HG03469 (cell line): ENCODE results near the gene CRYBA4.
A peak's percentile ranks its signal among the peaks of the same experiment; 100 is the strongest.
"Not testable (repeated sequence)": the region's sequence is repeated elsewhere in the genome, so short reads cannot be mapped to it uniquely, and the experiment has no call there.

Experiments
- ATAC-seq: cut with Tn5 transposase; IDR thresholded peaks from one replicate; pipeline ENCODE4 v1.9.1; 2021; ENCODE audit warnings: mild to moderate bottlenecking, moderate library complexity, moderate number of reproducible peaks; ENCODE audit not compliant: unreplicated experiment

CRYBA4 gene

DNA sequence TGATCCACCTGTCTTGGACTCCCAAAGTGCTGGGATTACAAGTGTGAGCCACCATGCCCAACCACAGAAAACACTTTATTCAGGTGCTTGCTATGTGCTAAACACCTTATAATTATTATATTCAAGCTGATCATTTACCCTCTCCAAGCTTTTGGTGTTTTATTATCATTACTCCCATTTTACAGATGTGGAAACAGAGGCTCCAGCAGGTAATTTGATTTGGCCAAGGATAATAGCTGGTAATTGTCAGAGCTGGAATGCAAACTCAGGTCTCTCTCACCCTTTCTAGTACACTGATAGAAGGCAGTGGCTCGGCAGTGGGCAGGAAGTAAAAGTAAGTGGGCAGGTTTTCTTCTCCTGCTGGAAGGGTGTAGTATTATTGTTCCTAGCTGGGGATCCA lies 28.0 kb upstream of the CRYBA4 start:
- no peak for ATAC-seq

DNA sequence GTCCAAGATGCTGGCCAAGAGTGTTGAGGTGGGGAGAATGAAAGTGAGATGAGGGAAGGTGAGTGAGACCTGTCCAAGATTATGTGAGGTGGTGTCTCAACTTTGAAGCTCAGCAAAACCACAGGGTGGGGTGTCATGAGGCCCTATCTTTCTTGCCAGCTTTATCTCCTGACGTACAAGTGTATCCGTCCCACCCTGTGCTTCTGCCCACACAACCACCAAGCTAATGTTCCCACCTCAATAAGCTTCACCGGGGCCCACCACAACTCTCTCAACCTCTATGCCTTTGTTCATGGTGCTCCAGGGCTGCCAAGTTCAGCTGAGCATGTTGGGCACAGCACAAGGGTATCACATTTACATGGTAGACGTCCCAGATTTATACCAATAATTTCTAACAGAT lies 24.7 kb upstream of the CRYBA4 start:
- no peak for ATAC-seq

DNA sequence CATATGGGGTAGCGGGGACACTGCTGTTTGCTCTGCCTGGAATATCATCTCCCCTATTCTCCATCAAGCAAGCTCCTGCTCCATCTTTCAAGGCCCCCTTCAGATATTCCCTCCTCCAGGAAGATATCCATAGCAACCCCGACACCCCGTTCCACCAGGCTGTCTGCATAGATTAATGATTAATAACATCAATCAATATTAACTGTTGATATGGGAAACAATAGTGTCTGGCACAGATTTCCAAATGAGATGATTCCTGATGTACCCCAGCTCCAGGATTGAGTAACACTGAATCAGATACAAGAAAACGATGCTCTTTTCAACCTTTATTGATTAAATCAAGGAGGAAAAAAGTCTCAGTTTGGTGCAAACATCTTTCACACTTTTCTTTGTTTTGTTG lies 24.3 kb upstream of the CRYBA4 start:
- ATAC-seq: no peak

DNA sequence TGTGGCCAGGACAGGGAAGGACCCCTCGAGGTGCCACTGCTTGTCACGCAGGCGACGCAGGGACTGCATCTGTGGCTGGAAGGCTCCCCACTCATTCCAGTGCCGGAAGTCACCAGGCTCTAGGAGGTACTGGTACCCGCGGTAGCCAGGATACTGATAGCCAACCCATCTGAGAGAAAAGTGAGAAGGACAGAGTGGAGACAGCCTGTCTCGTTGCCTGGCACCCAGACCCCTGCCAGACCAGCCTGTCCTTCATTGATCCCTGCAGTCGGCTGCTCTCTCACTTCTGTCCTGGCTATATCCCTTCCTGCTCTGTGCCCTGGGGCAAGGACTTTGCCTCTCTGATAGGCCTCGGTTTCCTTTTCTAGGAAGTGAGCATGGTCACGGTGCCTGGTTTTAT lies 22.3 kb upstream of the CRYBA4 start:
- ATAC-seq: no peak

- no peak for ATAC-seq
These were observed 20.0 kb upstream of the CRYBA4 start for GRCh38 chr22:26601726-26602125.

DNA sequence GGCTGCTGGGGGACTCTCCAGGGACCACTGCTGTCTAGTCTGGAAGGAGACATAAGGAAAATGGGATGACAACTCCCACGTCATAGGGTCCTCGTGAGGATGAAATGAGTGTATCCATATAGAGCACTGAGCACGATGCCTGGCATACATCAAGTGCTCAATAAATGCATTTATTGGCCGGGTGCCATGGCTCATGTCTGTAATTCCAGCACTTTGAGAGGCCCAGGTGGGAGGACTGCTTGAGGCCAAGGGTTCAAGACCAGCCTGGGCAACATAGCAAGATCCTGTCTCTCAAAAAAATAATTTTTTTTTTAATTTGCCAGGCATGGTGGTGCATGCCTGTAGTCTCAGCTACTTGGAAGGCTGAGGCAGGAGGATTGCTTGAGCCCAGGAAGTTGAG lies 19.6 kb upstream of the CRYBA4 start:
- no peak for ATAC-seq

- ATAC-seq: no peak
These were observed 17.4 kb upstream of the CRYBA4 start for GRCh38 chr22:26604368-26604767.

- no peak for ATAC-seq
These were observed 15.2 kb upstream of the CRYBA4 start for GRCh38 chr22:26606611-26607010.

- ATAC-seq: no peak
These were observed 13.6 kb upstream of the CRYBA4 start for GRCh38 chr22:26608129-26608528.

GRCh38 chr22:26609287-26609686 lies 12.5 kb upstream of the CRYBA4 start:
- ATAC-seq: no peak

- peak; percentile 80 for ATAC-seq
These were observed 11.4 kb upstream of the CRYBA4 start for GRCh38 chr22:26610072-26610958.

- no peak for ATAC-seq
These were observed 10.8 kb upstream of the CRYBA4 start for GRCh38 chr22:26610996-26611395.

DNA sequence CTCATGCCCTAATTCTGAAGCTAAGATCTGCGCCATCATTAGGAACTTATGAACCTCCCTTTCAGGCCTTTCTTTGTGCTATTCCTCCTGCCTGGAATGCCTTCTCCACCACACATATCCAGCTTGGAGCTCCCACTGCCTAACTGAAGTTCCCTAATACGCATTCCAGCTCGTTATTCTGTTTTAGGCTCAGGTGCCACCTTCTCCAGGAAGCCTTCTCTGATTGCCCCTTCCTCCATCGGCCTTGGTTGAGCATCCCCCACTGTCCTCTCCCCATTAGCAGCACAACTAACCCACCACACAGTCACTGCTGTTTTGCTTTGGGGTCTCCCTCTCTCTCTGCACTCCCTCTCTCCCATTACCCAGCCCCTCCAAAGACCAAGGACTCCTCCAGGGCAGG lies 9.1 kb upstream of the CRYBA4 start:
- no peak for ATAC-seq

DNA sequence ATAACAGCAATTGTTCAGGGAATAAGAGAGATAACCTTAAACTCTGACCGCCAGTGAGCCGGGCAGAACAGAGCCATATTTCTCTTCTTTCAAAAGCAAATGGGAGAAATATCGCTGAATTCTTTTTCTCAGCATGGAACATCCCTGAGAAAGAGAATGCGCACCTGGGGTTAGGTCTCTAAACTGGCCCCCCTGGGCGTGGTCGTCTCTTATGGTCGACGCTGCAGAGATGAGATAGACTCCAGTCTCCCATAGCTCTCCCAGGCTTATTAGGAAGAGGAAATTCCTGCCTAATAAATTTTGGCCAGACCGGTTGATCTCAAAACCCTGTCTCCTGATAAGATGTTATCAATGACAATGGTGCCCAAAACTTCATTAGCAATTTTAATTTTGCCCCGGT lies 8.0 kb upstream of the CRYBA4 start:
- not testable (repeated sequence) for ATAC-seq

- ATAC-seq: no peak
These were observed 7.4 kb upstream of the CRYBA4 start for GRCh38 chr22:26614322-26614721.

GRCh38 chr22:26615149-26615548 lies 6.6 kb upstream of the CRYBA4 start:
- ATAC-seq: no peak

DNA sequence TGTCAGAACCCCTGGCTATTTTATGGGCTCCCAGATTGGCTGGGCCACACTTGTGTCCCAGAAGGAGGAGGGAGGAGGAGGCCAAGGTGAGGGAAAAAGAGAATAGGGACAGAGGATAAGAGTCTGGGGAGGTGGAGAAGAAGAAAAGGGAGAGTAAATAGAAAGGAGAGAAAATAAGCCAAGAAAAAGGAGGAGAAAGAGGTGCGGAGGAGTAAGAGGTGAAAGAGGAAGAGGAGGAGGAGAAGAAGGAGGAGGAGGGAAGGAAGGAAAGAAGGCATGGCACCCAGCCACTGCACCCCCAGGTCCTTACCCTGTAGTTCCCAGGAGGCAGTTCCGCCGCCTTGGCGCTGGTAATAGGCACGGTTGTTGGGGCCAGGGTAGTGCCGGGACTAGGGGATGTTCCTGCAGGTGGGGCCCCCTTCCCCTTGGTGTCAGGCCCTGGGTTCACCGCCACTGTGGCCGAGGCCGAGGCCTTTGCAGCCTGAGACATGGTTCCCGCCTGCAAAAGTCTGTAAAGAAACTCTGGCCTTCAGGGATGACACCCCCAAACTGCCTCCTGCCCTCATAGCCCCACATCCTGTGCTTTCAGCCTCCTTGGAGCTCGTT lies 5.8 kb upstream of the CRYBA4 start:
- ATAC-seq: no peak

DNA sequence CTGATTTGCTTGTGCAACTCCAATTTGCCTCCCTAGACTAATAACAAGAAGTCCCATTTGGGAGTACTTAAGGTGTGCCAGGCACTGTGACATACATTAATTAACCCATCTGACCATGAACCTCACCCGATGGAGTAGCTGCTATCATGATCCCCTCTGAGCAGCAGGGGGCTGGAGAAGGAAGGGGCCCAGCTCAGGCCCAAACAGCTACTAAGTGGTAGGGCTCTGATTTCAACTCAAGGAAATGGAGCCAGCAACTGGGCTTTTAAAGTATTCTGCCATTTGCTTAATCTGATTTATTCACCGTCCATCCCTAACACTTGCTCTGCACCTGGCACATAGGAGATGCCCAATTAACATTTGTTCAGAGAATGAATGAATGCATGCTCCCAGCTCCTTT lies 5.1 kb upstream of the CRYBA4 start:
- ATAC-seq: no peak

GRCh38 chr22:26617271-26618199 lies 4.2 kb upstream of the CRYBA4 start, which contains the start of gene CRYBB1:
Gene CRYBB1 (minus strand): TSS chr22:26618027. CDS start chr22:26616319, 1,708 bp downstream.
- no peak for ATAC-seq

GRCh38 chr22:26618455-26618854 lies 3.3 kb upstream of the CRYBA4 start:
- no peak for ATAC-seq

DNA sequence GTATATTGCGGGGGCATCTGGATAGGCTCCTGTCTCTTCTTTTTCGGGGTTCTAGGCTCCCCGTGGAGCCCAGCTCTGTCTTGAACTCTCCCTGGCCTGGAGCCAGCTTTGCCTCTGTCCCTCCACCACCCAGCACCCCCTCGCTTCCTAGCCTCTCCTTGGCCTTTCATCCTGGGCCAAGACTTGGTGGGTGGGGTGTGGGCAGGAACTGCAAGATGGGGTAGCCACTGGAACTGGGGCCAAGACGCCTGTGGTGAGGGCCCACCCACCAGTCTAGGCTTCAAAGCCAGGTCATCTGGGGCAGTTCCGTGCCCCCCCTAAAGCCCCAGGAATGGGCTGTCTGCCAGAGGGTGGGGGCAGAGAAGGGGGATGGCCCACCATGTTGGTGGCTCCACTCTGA lies 2.3 kb upstream of the CRYBA4 start:
- ATAC-seq: no peak
